ENCODE measurements around the gene LOXL3.

Gene LOXL3

GRCh38 chr2:74533464-74533863 is 20.3 kb downstream of the LOXL3 start:
- DNase-seq, result no peak
- intact Hi-C loops (cut with DNase I), result no loop called here

- DNase-seq, result no peak
- intact Hi-C loops (cut with DNase I), result no loop called here
These were observed 21.5 kb downstream of the LOXL3 start for GRCh38 chr2:74532222-74532621.

GRCh38 chr2:74531666-74532065 is 22.1 kb downstream of the LOXL3 start:
- intact Hi-C loops (cut with DNase I), result no loop called here
- no peak for DNase-seq

GRCh38 chr2:74530239-74531187 is 23.2 kb downstream of the LOXL3 start:
- intact Hi-C loops (cut with DNase I), result no loop called here
- peak in 27 of 42 donors; percentile 10 to 59 (median 35) for DNase-seq

- peak; percentile 96 to 99 (median 98) for DNase-seq
- intact Hi-C loops (cut with DNase I), result loop anchor here (1.0 to 2.0 kb wide), 2 partner anchors 23 to 47 kb away; partner anchors contain the start of genes CCDC142 and PCGF1
These were observed 24.1 kb downstream of the LOXL3 start, which contains the start of the genes AUP1 and HTRA2 for GRCh38 chr2:74529357-74530238. Gene AUP1 (minus strand): TSS chr2:74529706. CDS start chr2:74529629, 77 bp downstream. Gene HTRA2 (plus strand): TSS chr2:74529933. CDS start chr2:74530007, 74 bp downstream.

GRCh38 chr2:74528600-74529356 is 25.0 kb downstream of the LOXL3 start:
- intact Hi-C loops (cut with DNase I), result loop anchor here (1.0 to 2.0 kb wide), 2 partner anchors 22 to 46 kb away; partner anchors contain the start of genes CCDC142 and PCGF1
- DNase-seq, result peak in 1 of 42 donors; percentile 37

GRCh38 chr2:74527741-74528140 is 26.0 kb downstream of the LOXL3 start:
- intact Hi-C loops (cut with DNase I), result loop anchor here (2.0 kb wide), 1 partner anchor 21 kb away; the partner anchor contains the start of gene PCGF1
- no peak for DNase-seq

DNA sequence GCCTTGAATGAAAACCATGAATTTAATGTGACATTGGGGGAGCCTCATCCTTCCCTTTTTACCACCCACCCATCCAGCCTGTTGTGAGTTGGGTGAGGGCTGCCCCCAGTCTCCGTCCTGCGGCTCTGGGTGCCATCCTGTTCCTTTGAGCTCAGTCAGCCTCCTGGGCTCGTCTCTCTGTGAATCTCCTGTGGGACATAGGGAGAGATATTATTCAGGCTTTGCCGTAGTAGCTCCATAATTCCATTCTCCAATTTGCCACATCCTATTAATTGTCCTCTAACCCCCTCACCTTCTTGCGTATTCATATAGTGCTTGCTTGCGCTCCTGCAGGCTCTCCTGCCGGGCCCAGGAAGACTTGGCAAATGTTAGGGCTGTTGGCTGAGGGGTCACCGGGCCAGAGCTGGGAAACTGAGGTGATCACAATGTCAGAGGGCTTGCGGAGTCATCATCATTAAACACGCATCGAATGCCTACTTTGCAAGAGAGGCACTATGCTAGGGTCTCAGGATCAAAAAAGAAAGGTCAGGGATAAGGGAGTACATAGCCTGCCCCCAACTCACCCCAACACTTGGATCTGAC is 27.0 kb downstream of the LOXL3 start:
- peak in 1 of 42 donors; percentile 13 for DNase-seq
- intact Hi-C loops (cut with DNase I), result no loop called here

- intact Hi-C loops (cut with DNase I), result no loop called here
- DNase-seq, result peak in 20 of 42 donors; percentile 7 to 67 (median 36)
These were observed 27.8 kb downstream of the LOXL3 start, which contains the start of gene DQX1 for GRCh38 chr2:74525717-74526648. Gene DQX1 (minus strand): TSS chr2:74526231. CDS start chr2:74525729, 502 bp downstream.

DNA sequence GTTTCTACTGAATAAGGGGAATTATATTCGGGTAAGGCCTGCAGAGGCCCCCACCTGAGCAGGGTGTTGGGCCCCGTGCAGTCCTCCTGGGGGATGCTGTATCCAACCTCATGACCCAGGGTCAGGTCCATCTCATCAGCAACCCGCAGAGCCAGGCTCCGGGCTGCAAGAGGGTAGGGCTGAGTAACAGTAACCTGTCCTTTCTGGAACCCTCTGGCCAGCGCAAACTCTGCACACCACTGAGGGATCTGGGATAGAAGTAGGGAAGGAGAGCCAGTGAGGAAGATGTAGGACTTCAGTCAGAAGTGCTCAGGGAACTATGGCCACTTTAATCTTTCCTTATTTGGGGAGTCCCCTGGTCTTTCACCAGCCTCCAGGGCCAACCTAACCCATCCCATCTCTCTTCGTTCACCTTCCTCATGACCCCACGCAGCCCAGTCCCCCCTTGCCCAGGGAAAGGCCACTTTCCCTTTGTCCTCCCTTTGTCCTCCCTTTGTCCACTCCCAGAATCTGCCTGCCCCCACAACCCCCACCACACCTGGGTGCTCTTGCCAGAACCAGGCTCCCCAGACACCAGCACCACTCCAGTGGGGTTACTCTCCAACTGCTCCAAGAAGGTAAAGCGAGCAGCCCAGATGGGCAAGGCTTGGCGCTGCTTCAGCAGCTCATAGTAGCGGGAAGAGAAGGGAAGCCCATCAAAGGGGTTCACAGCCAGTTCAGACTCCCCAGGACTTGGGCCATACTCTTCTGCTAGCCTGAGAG is 28.6 kb downstream of the LOXL3 start:
- DNase-seq, result peak in 1 of 42 donors; percentile 12
- intact Hi-C loops (cut with DNase I), result no loop called here

- peak in 1 of 42 donors; percentile 24 for DNase-seq
- intact Hi-C loops (cut with DNase I), result no loop called here
These were observed 29.7 kb downstream of the LOXL3 start for GRCh38 chr2:74524005-74524404.

DNA sequence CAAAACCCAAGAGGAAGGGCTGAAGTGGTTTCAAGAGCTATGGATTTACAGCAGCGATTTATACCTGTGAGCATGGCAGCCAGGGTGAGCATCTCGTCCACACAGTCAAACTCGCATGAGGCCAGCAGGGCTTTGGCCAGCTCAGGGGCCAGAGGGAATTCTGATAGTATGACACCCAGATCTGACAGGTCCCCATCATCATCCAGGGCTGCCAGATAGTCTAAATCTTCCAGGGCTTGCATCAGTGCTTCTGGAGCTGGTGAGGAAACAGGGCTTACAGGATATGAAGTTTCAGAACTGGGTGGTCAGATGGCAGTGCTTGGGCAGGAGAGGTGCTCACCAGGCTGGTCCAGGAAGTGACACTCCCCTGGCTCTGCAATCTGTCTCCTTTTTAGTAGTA is 31.2 kb downstream of the LOXL3 start:
- intact Hi-C loops (cut with DNase I), result no loop called here

GRCh38 chr2:74516650-74517049 is 37.1 kb downstream of the LOXL3 start:
- intact Hi-C loops (cut with DNase I), result no loop called here
- no peak for DNase-seq

More for the DNA sequence above, 31.2 kb downstream of the LOXL3 start:
- no peak for DNase-seq

DNA sequence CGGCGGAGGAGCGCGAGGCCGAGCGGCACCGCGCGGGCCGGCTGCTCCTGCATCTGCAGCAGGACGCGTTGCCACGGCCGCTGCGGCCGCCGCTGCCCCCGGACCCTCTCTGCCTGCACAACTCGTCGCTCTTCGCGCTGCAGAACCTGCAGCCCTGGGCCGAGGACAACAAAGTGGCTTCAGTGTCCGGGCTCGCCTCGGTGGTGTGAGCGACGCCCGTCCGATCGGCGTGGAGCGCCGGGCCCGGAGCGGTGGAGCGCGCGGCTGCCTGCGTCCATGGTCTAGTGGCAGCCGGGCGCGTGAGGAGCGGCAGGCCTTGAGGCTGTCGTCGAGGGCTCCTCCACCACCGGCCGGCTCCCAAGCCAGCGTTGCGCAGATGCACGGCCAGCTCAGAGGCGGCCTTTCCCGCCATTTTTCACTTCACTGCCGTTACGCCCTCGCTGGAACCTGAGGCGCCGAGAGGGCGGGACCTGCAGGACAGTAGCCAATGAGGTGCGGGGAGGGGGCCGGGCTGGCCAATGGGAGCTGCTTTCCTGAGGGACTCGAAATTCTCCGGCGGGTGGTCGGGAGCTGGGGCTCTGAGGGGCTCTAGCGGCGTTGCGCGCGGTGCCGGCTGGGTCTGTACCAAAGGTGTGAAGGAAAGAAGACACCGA is 37.6 kb downstream of the LOXL3 start:
- intact Hi-C loops (cut with DNase I), result no loop called here
- peak in 41 of 42 donors; percentile 27 to 78 (median 62) for DNase-seq

DNA sequence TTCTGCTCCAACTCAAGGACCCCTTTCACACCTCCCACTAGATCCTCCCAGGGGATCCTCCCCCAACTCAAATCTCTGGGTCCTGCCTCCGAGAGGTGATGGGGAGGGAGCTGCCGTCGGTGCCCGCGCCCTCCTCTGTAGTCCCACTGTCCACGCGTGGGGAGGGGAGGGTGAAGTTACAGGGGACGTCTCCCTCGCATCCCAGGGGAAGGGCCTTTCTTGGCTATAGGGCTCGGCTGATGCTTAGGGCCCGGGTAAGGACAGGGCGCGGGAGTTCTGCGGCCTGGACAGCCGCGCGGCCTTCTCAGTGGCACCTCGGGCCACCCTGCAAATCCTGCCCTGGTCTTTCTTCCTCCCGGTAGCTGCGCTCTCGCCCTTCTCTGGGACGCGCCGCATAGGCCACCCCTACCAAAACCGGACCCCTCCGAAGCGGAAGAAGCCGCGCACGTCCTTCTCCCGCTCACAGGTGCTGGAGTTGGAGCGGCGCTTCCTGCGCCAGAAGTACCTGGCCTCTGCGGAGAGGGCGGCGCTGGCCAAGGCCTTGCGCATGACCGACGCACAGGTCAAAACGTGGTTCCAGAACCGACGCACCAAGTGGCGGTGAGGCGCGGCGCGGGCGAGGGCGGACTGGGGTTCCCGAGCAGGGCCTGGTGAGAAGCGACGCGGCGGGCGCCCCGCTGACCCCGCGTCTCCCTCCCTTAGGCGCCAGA is 38.3 kb downstream of the LOXL3 start:
- intact Hi-C loops (cut with DNase I), result no loop called here
- DNase-seq, result no peak

Measured in head of caudate nucleus (tissue), 42 donors.